OCI-LY3 (cell line): ENCODE data around the gene TOR4A.

ENCODE experiments used
- H2AFZ ChIP-seq: fragments of 200-600, 300-600 bp; shearing (Covaris generic); 2 replicates; pipeline ENCODE4 v1.6.0; 2014; ENCODE audit warnings: antibody characterized with exemption, low read depth, low read length
- H3K27ac ChIP-seq: fragments of 200-600, 300-600 bp; sonication (generic); 2 replicates; pipeline ENCODE4 v1.5.1; 2014; ENCODE audit warnings: mild to moderate bottlenecking, low read length, moderate library complexity, mixed read lengths
- H3K27me3 ChIP-seq: fragments of 200-600, 300-600 bp; sonication (generic); 2 replicates; pipeline ENCODE4 v1.6.1; 2014; ENCODE audit warnings: low read depth, low read length, mixed read lengths
- H3K36me3 ChIP-seq: fragments of 200-600, 300-600 bp; sonication (generic); replicated peaks from 2 replicates; pipeline ENCODE3; 2014; ENCODE audit warnings: low read depth, low read length, mixed read lengths
- H3K4me1 ChIP-seq: fragments of 300-600, 200-600 bp; sonication (generic); 2 replicates; pipeline ENCODE4 v1.6.1; 2014; ENCODE audit warnings: low read length, mixed read lengths
- H3K4me2 ChIP-seq: fragments of 200-600, 300-600 bp; sonication (generic); 2 replicates; pipeline ENCODE4 v1.6.1; 2014; ENCODE audit warnings: low read length, mixed read lengths
- H3K4me3 ChIP-seq: fragments of 300-600, 200-600 bp; sonication (generic); 2 replicates; pipeline ENCODE4 v1.5.1; 2014; ENCODE audit warnings: antibody characterized with exemption, mild to moderate bottlenecking, low read length, moderate library complexity
- H3K79me2 ChIP-seq: fragments of 300-600, 200-600 bp; shearing (Covaris generic); 2 replicates; pipeline ENCODE4 v1.6.1; 2014; ENCODE audit warnings: mild to moderate bottlenecking, low read length, mixed read lengths
- H3K9ac ChIP-seq: fragments of 300-600, 200-600 bp; shearing (Covaris generic); 2 replicates; pipeline ENCODE4 v1.6.0; 2014; ENCODE audit warnings: mild to moderate bottlenecking, low read length, moderate library complexity
- H3K9me3 ChIP-seq: fragments of 200-600, 300-600 bp; shearing (Covaris generic); 2 replicates; pipeline ENCODE4 v1.6.1; 2014; ENCODE audit warnings: low read length, mixed read lengths; ENCODE audit not compliant: insufficient read depth
- H4K20me1 ChIP-seq: fragments of 200-600, 300-600 bp; sonication (generic); 2 replicates; pipeline ENCODE4 v1.6.1; 2016; ENCODE audit warnings: low read length, mixed read lengths; ENCODE audit not compliant: insufficient read depth
- EZH2phosphoT487 ChIP-seq: fragments of 200-600 bp; shearing (Covaris generic); IDR thresholded peaks from 2 replicates; pipeline ENCODE4 v1.6.1; 2018; ENCODE audit warnings: antibody characterized with exemption, mixed run types, low read depth
- TF ChIP-seq, protein P1 (sequence below): fragments of 200-600, 300-600 bp; sonication (generic); IDR thresholded peaks from 2 replicates; pipeline ENCODE4 v1.5.1; 2014; ENCODE audit warnings: antibody characterized with exemption, low read length, low read depth

Gene TOR4A

GRCh38 chr9:137293094-137293481 lies 15.6 kb downstream of the TOR4A start:
- TF ChIP-seq, protein P1, sequence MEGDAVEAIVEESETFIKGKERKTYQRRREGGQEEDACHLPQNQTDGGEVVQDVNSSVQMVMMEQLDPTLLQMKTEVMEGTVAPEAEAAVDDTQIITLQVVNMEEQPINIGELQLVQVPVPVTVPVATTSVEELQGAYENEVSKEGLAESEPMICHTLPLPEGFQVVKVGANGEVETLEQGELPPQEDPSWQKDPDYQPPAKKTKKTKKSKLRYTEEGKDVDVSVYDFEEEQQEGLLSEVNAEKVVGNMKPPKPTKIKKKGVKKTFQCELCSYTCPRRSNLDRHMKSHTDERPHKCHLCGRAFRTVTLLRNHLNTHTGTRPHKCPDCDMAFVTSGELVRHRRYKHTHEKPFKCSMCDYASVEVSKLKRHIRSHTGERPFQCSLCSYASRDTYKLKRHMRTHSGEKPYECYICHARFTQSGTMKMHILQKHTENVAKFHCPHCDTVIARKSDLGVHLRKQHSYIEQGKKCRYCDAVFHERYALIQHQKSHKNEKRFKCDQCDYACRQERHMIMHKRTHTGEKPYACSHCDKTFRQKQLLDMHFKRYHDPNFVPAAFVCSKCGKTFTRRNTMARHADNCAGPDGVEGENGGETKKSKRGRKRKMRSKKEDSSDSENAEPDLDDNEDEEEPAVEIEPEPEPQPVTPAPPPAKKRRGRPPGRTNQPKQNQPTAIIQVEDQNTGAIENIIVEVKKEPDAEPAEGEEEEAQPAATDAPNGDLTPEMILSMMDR: no peak
- TF ChIP-seq EZH2phosphoT487: no peak
- Histone ChIP-seq H3K4me3 (no peak overlapping the region), H3K9ac (no peak overlapping the region), H3K4me1 (peaks cover 12% of the 10 kb centered on the region), H3K27me3 (no peaks in the 10 kb centered on the region), H3K79me2 (no peaks in the 10 kb centered on the region), H2AFZ (no peak overlapping the region), H3K9me3 (no peaks in the 10 kb centered on the region), H3K27ac (no peak overlapping the region), H3K36me3 (no peaks in the 10 kb centered on the region), H3K4me2 (no peak overlapping the region), H4K20me1 (no peaks in the 10 kb centered on the region)

DNA sequence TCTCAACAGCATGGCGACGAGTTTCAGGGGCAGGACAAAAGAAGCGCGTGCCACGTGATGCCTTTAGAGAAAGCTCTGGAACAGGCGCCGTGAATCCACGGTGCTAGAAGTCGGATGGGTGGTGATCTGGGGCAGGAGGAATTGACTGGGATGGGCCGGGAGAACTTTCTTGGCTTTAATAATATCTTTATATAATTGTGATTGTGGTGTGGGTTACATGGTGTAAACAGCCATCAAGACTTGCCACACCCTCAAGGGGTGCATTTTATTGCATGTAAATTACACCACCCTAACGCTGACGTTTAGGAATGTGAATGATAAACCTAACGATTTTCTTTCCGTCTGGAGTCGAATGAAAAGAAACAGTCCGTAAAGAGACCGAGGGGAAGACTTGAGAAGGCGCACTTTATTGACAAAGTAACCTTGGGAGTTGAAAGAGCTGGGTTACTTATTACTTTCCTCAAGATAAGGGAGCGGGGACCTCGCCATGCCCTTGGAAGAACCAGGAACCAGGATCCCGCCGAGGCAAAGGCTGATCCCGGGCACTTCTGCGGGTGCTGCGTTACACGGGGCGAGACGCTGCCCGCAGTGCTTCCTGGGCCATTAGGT lies 16.1 kb downstream of the TOR4A start:
- Histone ChIP-seq H3K9ac (no peak overlapping the region), H3K36me3 (no peaks in the 10 kb centered on the region), H3K9me3 (no peaks in the 10 kb centered on the region), H3K79me2 (no peaks in the 10 kb centered on the region), H2AFZ (no peak overlapping the region), H3K4me3 (no peak overlapping the region), H4K20me1 (no peaks in the 10 kb centered on the region), H3K27me3 (no peaks in the 10 kb centered on the region), H3K27ac (no peak overlapping the region), H3K4me1 (peaks cover 17% of the 10 kb centered on the region), H3K4me2 (no peak overlapping the region)
- TF ChIP-seq, protein P1: no peak
- TF ChIP-seq EZH2phosphoT487: no peak

DNA sequence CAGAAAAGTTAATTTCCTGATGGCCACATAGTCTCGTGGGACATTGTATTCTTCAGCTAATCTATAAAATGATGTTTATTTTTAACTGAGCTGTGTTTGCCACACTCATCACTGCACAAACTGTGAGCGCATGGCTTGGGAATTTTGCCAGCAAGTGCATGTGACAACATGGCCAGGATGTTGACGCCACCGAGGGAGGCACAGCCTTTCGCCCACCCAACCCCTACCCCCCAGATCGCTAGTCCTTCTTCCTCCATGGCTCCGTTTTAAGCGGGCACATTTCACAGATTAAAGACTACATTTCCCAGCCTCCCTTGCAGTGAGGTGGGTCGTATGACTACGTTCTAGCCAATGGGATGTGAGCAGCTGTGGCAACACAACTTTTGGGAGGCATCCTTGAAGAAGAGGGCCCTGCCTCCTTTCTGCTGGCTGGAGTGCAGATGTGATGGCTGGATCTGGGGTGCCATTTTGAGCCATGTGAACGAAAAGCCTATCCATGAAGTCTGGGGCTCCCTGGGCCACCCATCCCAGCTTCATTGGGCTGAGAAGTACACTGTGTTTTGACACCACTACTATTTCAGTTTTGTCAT lies 16.7 kb downstream of the TOR4A start:
- no peak overlapping the region for H3K4me2 ChIP-seq

GRCh38 chr9:137294681-137295237 lies 17.2 kb downstream of the TOR4A start:
- H3K4me2 ChIP-seq: no peak overlapping the region
- no peaks in the 10 kb centered on the region for H3K9me3 ChIP-seq
- peaks cover 28% of the 10 kb centered on the region for H3K4me1 ChIP-seq
- H3K36me3 ChIP-seq: no peaks in the 10 kb centered on the region
- no peak overlapping the region for H3K9ac ChIP-seq
- H3K27ac ChIP-seq: no peak overlapping the region
- no peak overlapping the region for H3K4me3 ChIP-seq
- H2AFZ ChIP-seq: no peak overlapping the region
- no peaks in the 10 kb centered on the region for H4K20me1 ChIP-seq
- H3K27me3 ChIP-seq: no peaks in the 10 kb centered on the region
- H3K79me2 ChIP-seq: no peaks in the 10 kb centered on the region
- TF ChIP-seq, protein P1: peak; percentile 42
- no peak for TF ChIP-seq EZH2phosphoT487

More for the DNA sequence above, 16.7 kb downstream of the TOR4A start:
- Histone ChIP-seq H2AFZ (no peak overlapping the region), H3K79me2 (no peaks in the 10 kb centered on the region), H3K9ac (no peak overlapping the region), H4K20me1 (no peaks in the 10 kb centered on the region), H3K36me3 (no peaks in the 10 kb centered on the region), H3K4me3 (no peak overlapping the region), H3K9me3 (no peaks in the 10 kb centered on the region), H3K27ac (no peak overlapping the region), H3K4me1 (peaks cover 23% of the 10 kb centered on the region), H3K27me3 (no peaks in the 10 kb centered on the region)
- TF ChIP-seq, protein P1: no peak
- no peak for TF ChIP-seq EZH2phosphoT487
